Measurements from ENCODE around the gene DOP1B. TPM values are rescaled to one million over a fixed set of nuclear protein-coding genes. Genes with fewer than 3 reads are reported as not detected.

The DOP1B gene
- total RNA-seq, 8 experiments from 2014 or later: 7.6 to 32.6 (median 11.5) TPM

DNA sequence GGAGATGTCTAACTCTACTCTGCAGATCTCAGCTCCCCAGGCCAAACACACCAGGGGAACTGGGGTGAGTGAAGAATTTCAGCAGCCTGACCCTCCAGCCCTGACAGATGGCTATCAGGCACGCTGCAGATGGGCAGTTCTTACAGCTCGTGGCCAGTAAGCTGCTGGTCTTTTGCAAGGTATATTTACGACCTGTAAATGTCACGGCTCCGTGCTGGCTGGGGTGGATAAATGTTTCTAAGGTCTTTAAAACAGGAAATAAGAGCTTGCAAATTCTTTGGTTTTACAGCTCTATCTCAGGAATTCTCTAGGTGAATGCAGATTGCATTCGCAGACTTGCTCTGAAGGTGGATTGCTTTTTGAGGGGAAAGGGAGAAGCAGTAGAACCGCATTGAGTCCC lies 10.1 kb downstream of the DOP1B start:
- H3K4me3 ChIP-seq: no peak overlapping the region
- no peak overlapping the region for H3K27ac ChIP-seq
- in situ Hi-C loops (cut with MboI; ENCODE audit: low pct_unique_long_range_greater_than_20kb in 2 of 9, low sequenced_read_pairs in 9 of 9, unreplicated experiment in 9 of 9): loop anchor here in 1 of 9 experiments (25.0 kb wide), 1 partner anchor 171 kb away; no protein-coding TSS in a partner anchor
- WGBS, 10 experiments: 53 to 100% (median 67%) methylated on average over 1 to 4 of the region's 7 CpGs; no CpG with 5 or more reads in 3 of the 10 experiments
- peaks cover 10 to 13% of the 10 kb centered on the region in 2 donors for H3K4me1 ChIP-seq (replicated peaks in 1 of 2)
- peak in 1 of 8 experiments; percentile 57 for ATAC-seq (replicated peaks in 6 of 8)

- no peak overlapping the region for H3K27ac ChIP-seq
- in situ Hi-C loops (cut with MboI; ENCODE audit: low pct_unique_long_range_greater_than_20kb in 2 of 9, low sequenced_read_pairs in 9 of 9, unreplicated experiment in 9 of 9): loop anchor here in 1 of 9 experiments (25.0 kb wide), 1 partner anchor 170 kb away; no protein-coding TSS in a partner anchor
- H3K4me1 ChIP-seq (replicated peaks in 1 of 2): peaks cover 10 to 13% of the 10 kb centered on the region in 2 donors
- 82 to 100% (median 86%) methylated on average over 1 to 4 of the region's 4 CpGs; no CpG with 5 or more reads in 6 of the 10 experiments for WGBS, 10 experiments
- no peak overlapping the region for H3K4me3 ChIP-seq
- no peak for ATAC-seq (replicated peaks in 6 of 8)
Measured at GRCh38 chr21:36167541-36167940, 10.9 kb downstream of the DOP1B start.

- H3K27ac ChIP-seq: no peak overlapping the region
- in situ Hi-C loops (cut with MboI; ENCODE audit: low pct_unique_long_range_greater_than_20kb in 2 of 9, low sequenced_read_pairs in 9 of 9, unreplicated experiment in 9 of 9): loop anchor here in 1 of 9 experiments (25.0 kb wide), 1 partner anchor 168 kb away; no protein-coding TSS in a partner anchor
Measured at GRCh38 chr21:36169470-36170128, 13.0 kb downstream of the DOP1B start.

DNA sequence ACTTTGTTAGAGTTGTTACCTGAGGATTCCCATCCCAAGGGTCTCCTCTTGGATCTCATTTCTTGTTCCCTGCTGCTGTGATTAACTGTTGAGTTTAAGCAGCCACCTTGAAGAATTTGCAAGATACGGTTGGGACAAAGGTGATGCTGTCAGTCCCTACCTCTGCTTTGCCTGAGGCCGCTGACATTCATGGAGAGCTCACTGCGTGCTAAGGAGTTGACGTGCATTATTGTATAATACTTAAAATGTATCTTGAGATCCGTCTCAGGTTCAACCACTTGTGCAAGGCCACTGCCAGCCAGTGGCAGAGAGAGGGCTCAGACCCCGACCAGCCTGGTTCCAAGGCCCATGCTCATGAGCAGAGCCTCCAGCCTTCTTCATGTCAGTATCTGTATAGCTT lies 14.2 kb downstream of the DOP1B start:
- in situ Hi-C loops (cut with MboI; ENCODE audit: low pct_unique_long_range_greater_than_20kb in 2 of 9, low sequenced_read_pairs in 9 of 9, unreplicated experiment in 9 of 9): loop anchor here in 1 of 9 experiments (25.0 kb wide), 1 partner anchor 166 kb away; no protein-coding TSS in a partner anchor
- WGBS, 10 experiments: 67 to 100% (median 94%) methylated on average over 1 to 6 of the region's 6 CpGs; no CpG with 5 or more reads in 3 of the 10 experiments
- Histone ChIP-seq H3K27ac (no peak overlapping the region), H3K4me3 (no peak overlapping the region), H3K4me1 (replicated peaks in 1 of 2) (no peaks in the 10 kb centered on the region)
- no peak for ATAC-seq (replicated peaks in 6 of 8)

More at GRCh38 chr21:36169470-36170128, 13.0 kb downstream of the DOP1B start:
- H3K4me1 ChIP-seq (replicated peaks in 1 of 2): peaks cover under 1% of the 10 kb centered on the region in 2 donors
- H3K4me3 ChIP-seq: no peak overlapping the region
- no peak for ATAC-seq (replicated peaks in 6 of 8)
- WGBS, 10 experiments: 38 to 100% (median 81%) methylated on average over 1 to 9 of the region's 19 CpGs; no CpG with 5 or more reads in 2 of the 10 experiments

- Histone ChIP-seq H3K4me3 (no peak overlapping the region), H3K4me1 (replicated peaks in 1 of 2) (no peaks in the 10 kb centered on the region), H3K27ac (no peak overlapping the region)
- in situ Hi-C loops (cut with MboI; ENCODE audit: low pct_unique_long_range_greater_than_20kb in 2 of 9, low sequenced_read_pairs in 9 of 9, unreplicated experiment in 9 of 9): loop anchor here in 1 of 9 experiments (25.0 kb wide), 1 partner anchor 166 kb away; no protein-coding TSS in a partner anchor
- WGBS, 10 experiments: 0 to 100% (median 75%) methylated on average over 1 to 5 of the region's 5 CpGs
- no peak for ATAC-seq (replicated peaks in 6 of 8)
Measured at GRCh38 chr21:36171336-36171735, 14.7 kb downstream of the DOP1B start.

DNA sequence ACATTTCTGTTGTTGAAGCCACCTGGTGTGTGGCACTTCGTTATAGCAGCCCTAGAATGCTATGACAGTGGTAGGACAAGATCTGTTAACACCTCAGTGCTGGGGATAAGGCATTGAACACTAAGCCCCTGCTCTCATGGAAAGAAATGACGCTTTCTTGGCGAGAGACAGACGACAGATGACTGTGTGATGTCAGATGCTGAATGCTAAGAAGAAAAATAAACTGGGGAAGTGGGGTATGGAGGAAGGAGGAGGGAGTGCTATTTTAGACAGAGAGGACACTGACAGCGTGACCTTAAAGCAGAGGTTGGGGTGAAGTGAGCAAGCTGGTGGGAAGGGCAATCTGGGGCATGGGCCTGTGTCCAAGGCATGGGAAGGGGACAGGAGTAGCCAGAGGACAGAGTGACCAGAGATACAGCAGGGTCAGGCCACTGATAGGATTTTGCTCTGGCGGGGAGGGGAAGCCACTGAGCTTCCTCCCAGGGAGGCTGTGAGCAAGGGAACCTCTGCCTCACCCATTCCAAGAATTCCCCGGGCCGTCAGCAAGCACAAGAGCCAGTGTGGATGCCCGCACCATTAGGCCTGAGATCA lies 15.2 kb downstream of the DOP1B start:
- ATAC-seq (replicated peaks in 6 of 8): no peak
- Histone ChIP-seq H3K4me3 (no peak overlapping the region), H3K4me1 (replicated peaks in 1 of 2) (no peaks in the 10 kb centered on the region), H3K27ac (no peak overlapping the region)
- WGBS, 10 experiments: 65 to 95% (median 83%) methylated on average over 1 to 6 of the region's 9 CpGs; no CpG with 5 or more reads in 3 of the 10 experiments
- in situ Hi-C loops (cut with MboI; ENCODE audit: low pct_unique_long_range_greater_than_20kb in 2 of 9, low sequenced_read_pairs in 9 of 9, unreplicated experiment in 9 of 9): loop anchor here in 1 of 9 experiments (25.0 kb wide), 1 partner anchor 165 kb away; no protein-coding TSS in a partner anchor

DNA sequence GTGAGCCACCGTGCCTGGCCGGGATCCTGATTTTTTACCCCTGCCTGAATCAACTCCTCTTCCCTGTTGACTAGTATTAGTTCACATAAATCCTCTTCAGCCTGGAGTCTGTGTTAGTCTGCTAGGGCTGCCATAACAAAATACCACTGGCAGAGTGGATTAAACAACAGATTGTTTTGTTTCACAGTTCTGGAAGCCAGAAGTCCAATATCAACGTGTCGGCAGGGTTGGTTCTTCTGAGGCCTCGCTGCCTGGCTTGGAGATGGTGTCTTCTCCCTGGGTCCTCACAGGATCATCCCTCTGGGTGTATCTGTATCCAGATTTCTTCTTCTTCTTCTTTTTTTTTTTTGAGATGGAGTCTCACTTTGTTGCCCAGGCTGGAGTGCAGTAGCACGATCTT lies 18.2 kb downstream of the DOP1B start:
- ATAC-seq (replicated peaks in 6 of 8): no peak
- H3K4me3 ChIP-seq: no peak overlapping the region
- in situ Hi-C loops (cut with MboI; ENCODE audit: low pct_unique_long_range_greater_than_20kb in 2 of 9, low sequenced_read_pairs in 9 of 9, unreplicated experiment in 9 of 9): loop anchor here in 1 of 9 experiments (25.0 kb wide), 1 partner anchor 163 kb away; no protein-coding TSS in a partner anchor
- 79 to 100% (median 100%) methylated on average over 1 to 5 of the region's 6 CpGs; no CpG with 5 or more reads in 3 of the 10 experiments for WGBS, 10 experiments
- no peak overlapping the region for H3K27ac ChIP-seq
- no peaks in the 10 kb centered on the region for H3K4me1 ChIP-seq (replicated peaks in 1 of 2)

DNA sequence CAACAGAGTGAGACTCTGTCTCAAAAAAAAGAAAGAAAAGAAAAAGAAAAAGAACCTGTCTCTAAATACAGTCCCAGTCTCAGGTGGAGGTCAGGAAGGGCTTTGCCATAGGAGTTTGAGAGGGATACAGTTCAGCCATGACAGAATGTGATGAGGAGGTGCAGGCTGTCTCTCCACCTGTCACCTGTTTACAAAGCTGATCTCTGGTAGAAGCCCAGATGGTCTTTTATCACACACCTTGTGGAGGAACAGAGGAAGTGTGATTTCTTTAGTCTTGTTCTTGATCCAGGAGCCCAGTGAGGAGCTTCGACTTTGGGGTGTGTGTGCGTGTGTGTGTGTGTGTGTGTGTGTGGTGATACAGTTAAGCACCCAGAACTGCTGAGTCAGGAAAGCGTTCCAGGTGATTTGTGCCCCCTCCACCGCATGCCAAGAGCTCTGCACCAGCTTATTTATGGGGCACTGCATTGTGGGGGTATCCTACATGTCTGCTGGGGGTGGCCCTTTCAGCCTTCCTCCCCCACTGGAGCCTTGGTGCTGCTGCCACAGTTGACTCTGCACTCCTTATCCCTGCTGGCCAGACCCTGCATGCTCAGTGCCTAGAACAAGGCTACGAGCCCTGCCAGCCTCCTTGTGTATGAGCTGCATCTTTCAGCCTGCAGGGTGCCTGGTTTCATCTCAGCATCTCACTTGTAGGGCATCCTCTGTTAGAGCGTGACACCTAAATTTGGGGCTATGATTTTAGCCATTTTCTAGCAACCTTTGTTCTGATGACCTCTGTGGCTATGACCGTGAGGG lies 19.3 kb downstream of the DOP1B start:
- WGBS, 10 experiments: 55 to 100% (median 83%) methylated on average over 1 to 4 of the region's 7 CpGs; no CpG with 5 or more reads in 3 of the 10 experiments
- Histone ChIP-seq H3K4me1 (replicated peaks in 1 of 2) (no peaks in the 10 kb centered on the region), H3K27ac (no peak overlapping the region), H3K4me3 (no peak overlapping the region)
- in situ Hi-C loops (cut with MboI; ENCODE audit: low pct_unique_long_range_greater_than_20kb in 2 of 9, low sequenced_read_pairs in 9 of 9, unreplicated experiment in 9 of 9): no loop called here
- ATAC-seq (replicated peaks in 6 of 8): no peak

DNA sequence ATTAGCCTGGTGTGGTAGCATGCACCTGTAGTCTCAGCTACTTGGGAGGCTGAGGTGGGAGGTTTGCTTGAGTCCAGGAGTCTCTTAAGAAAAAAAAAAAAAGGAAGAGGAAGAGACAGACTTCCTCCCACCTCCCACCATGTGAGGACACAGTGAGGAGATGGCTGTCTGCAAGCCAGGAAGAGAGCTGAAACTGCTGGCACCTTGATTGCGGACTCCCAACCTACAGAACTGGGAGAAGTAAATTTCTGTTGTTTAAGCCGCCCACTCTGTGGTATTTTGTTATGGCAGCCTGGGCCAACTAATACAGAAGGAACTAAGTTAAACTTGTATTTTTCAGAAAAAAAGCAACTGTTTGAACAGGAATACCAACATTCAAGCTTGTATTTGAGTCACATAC lies 21.7 kb downstream of the DOP1B start:
- no peak overlapping the region for H3K27ac ChIP-seq

DNA sequence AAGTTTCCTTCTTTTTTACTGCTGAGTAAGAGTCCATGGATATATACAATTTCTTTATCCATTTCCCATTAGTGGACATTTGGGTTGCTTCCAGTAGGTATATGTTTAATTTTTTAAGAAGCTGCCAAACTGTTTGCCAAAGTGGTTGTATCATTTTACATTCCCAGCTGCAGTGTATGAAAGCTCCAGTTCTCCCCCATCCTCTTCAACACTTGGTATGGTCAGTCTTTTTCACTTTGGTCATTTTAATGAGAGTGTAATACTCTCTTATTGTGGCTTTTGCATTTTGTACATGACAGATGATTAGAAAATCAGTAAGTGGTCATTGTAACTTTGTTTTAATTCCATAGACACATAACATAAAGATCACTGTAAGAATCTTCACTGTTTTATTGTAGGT lies 22.5 kb downstream of the DOP1B start:
- in situ Hi-C loops (cut with MboI; ENCODE audit: low pct_unique_long_range_greater_than_20kb in 2 of 9, low sequenced_read_pairs in 9 of 9, unreplicated experiment in 9 of 9): no loop called here
- no peak for ATAC-seq (replicated peaks in 6 of 8)
- Histone ChIP-seq H3K27ac (no peak overlapping the region), H3K4me1 (replicated peaks in 1 of 2) (no peaks in the 10 kb centered on the region), H3K4me3 (no peak overlapping the region)

More for the DNA sequence above, 21.7 kb downstream of the DOP1B start:
- Histone ChIP-seq H3K4me1 (replicated peaks in 1 of 2) (no peaks in the 10 kb centered on the region), H3K4me3 (no peak overlapping the region)
- ATAC-seq (replicated peaks in 6 of 8): no peak
- WGBS, 10 experiments: 83 to 100% (median 100%) methylated on average over 1 to 2 of the region's 2 CpGs; no CpG with 5 or more reads in 3 of the 10 experiments
- in situ Hi-C loops (cut with MboI; ENCODE audit: low pct_unique_long_range_greater_than_20kb in 2 of 9, low sequenced_read_pairs in 9 of 9, unreplicated experiment in 9 of 9): no loop called here

DNA sequence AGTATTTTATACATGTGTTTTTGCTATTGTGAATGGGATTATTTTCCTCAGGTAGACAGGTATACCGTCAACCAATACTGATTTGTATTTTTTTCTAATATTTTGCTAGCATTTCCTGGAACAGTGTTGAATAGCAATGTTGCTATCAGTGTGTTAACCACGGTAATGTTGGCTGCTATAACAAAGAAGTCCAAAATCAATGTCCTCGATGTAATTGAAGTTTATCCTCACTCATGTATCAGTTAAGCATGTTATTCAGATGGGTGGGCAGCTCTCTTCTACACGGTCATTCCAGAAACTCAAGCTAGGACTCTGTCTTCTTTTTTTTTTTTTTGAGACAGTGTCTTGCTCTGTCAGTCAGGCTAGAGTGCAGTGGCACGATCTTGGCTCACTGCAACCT lies 24.3 kb downstream of the DOP1B start:
- WGBS, 10 experiments: 92 to 100% (median 100%) methylated on average over 2 to 4 of the region's 5 CpGs; no CpG with 5 or more reads in 3 of the 10 experiments
- Histone ChIP-seq H3K4me3 (no peak overlapping the region), H3K27ac (no peak overlapping the region), H3K4me1 (replicated peaks in 1 of 2) (no peaks in the 10 kb centered on the region)
- in situ Hi-C loops (cut with MboI; ENCODE audit: low pct_unique_long_range_greater_than_20kb in 2 of 9, low sequenced_read_pairs in 9 of 9, unreplicated experiment in 9 of 9): no loop called here
- ATAC-seq (replicated peaks in 6 of 8): no peak

DNA sequence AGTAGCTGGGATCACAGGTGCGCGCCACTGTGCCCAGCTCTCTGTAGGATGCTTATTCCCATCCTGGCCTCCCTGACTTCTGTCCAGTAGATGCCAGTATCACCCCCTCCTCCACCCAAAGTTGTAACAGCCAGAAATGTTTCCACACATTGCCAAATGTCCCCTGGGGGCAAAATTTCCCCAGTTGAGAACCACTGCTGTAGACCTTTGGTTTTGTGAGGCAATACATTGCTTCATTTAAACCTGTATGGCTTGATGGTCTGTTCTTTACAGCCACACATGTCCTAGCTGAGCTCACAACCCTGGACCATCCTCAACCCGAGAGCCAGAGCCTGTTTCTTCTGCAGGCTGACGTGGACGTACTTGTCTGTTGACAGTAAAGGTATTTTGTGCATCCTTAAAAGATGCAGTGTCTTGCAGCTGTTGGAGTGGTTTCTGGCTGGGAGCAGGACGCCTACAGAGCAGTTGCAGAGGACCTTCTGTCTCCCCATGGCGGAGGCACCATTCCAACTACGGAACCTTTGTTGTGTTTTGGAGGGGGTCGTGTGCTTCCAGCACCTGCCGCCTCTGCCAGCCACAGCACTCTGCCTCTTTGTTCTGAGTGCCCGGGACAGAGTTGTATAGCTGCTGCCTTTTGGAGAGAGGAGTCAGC lies 26.6 kb downstream of the DOP1B start:
- WGBS, 10 experiments: 75 to 98% (median 93%) methylated on average over 2 to 7 of the region's 11 CpGs; no CpG with 5 or more reads in 4 of the 10 experiments
- no peak overlapping the region for H3K4me3 ChIP-seq
- in situ Hi-C loops (cut with MboI; ENCODE audit: low pct_unique_long_range_greater_than_20kb in 2 of 9, low sequenced_read_pairs in 9 of 9, unreplicated experiment in 9 of 9): no loop called here
- no peak for ATAC-seq (replicated peaks in 6 of 8)
- H3K27ac ChIP-seq: no peak overlapping the region
- H3K4me1 ChIP-seq (replicated peaks in 1 of 2): no peaks in the 10 kb centered on the region

Measured in motor neuron (in vitro differentiated cells).